HCT116 (cell line): ENCODE measurements around the gene SLC66A3. TPM values are rescaled to one million over a fixed set of nuclear protein-coding genes. Genes with fewer than 3 reads are reported as not detected.
A peak's percentile ranks its signal among the peaks of the same experiment; 100 is the strongest.

Source experiments
- ATAC-seq: fragments of 200-7000 bp; cut with Tn5 transposase; 2 replicates; pipeline ENCODE4 v1.9.1; 2020; ENCODE audit warnings: mild to moderate bottlenecking, moderate library complexity
- BruUV-seq: library from RNA; stranded (reverse); fragments of 400-500 nt; replicated peaks from 2 replicates; lab custom pipeline; 2021; lab: Mats Ljungman, UMichigan
- CTCF ChIA-PET: fragments of 300-600 bp; sonication (Branson Sonifier 250); formaldehyde crosslinking; loops from one replicate; lab custom pipeline; 2021; ENCODE audit warnings: antibody characterized with exemption; lab: Charles Lee
- POLR2A ChIA-PET: fragments of 300-600, 350-600 bp; sonication (Branson Sonifier 250); formaldehyde crosslinking; loops from one replicate; lab custom pipeline; 2021; ENCODE audit warnings: antibody characterized with exemption; lab: Charles Lee
- RAD21 ChIA-PET, 2 experiments: fragments of 300-600 bp; sonication (Branson Sonifier 250); formaldehyde crosslinking; loops; one replicate each; lab custom pipeline; 2023; ENCODE audit warnings: low total read pairs in 2 of 2; ENCODE audit not compliant: uncharacterized antibody in 2 of 2, unreplicated experiment in 2 of 2, low non-redundant PET in 1 of 2; lab: Charles Lee
- DNase-seq: peaks from one replicate; pipeline ENCODE4 v3.0.0-alpha.2; 2010; ENCODE audit warnings: low read depth, low spot score
- H2AFZ ChIP-seq: fragments of 200-600 bp; shearing (Covaris generic), sonication (generic); 2 replicates; pipeline ENCODE4 v1.6.1; 2017; ENCODE audit warnings: low read depth, mixed run types, mixed read lengths, antibody characterized with exemption, low read length; ENCODE audit not compliant: poor library complexity, severe bottlenecking
- H3K27ac ChIP-seq: 2 replicates; pipeline ENCODE4 v1.5.1; 2012; ENCODE audit warnings: low read depth, low read length
- H3K27me3 ChIP-seq: fragments of 200-600 bp; sonication (generic); 2 replicates; pipeline ENCODE4 v1.6.1; 2016; ENCODE audit warnings: mixed run types, low read length, mixed read lengths; ENCODE audit not compliant: insufficient read depth
- H3K36me3 ChIP-seq, 2 experiments: fragments of 200-500 bp in 1 of 2; fragments of 200-600 bp in 1 of 2; sonication (Bioruptor generic) in 1 of 2; sonication (generic) in 1 of 2; 2 replicates each; pipeline versions ENCODE4 v1.5.1 to v1.6.1; 2014 to 2016; ENCODE audit warnings: low read length in 2 of 2, inconsistent platforms in 1 of 2, mixed read lengths in 1 of 2, mixed run types in 1 of 2; ENCODE audit not compliant: insufficient read depth in 2 of 2, control insufficient read depth in 1 of 2
- H3K4me1 ChIP-seq, 2 experiments: fragments of 200-600 bp in 1 of 2; sonication (generic) in 1 of 2; 2 replicates each; pipeline versions ENCODE4 v1.5.1 to v1.6.1; 2012 to 2017; ENCODE audit warnings: low read length in 2 of 2, inconsistent platforms in 1 of 2, mild to moderate bottlenecking in 1 of 2, mixed read lengths in 1 of 2, mixed run types in 1 of 2, moderate library complexity in 1 of 2; ENCODE audit not compliant: insufficient read depth in 2 of 2, control insufficient read depth in 1 of 2
- H3K4me2 ChIP-seq: fragments of 200-600 bp; sonication (generic); 2 replicates; pipeline ENCODE4 v1.6.1; 2017; ENCODE audit warnings: mixed run types, low read length, mixed read lengths
- H3K4me3 ChIP-seq, 2 experiments: fragments of 200-600 bp in 1 of 2; sonication (generic) in 1 of 2; replicated peaks in 1 of 2; 2 replicates each; pipeline ENCODE4 v1.5.1; 2011 to 2016; ENCODE audit warnings: low read length in 2 of 2, control low read depth in 1 of 2, low read depth in 1 of 2, mild to moderate bottlenecking in 1 of 2, mixed read lengths in 1 of 2, mixed run types in 1 of 2
- H3K79me2 ChIP-seq: fragments of 200-600 bp; sonication (generic); 2 replicates; pipeline ENCODE4 v1.6.1; 2017; ENCODE audit warnings: mild to moderate bottlenecking, mixed run types, low read length, moderate library complexity, mixed read lengths; ENCODE audit not compliant: insufficient read depth
- H3K9ac ChIP-seq: fragments of 200-600 bp; sonication (generic); 2 replicates; pipeline ENCODE4 v1.6.1; 2016; ENCODE audit warnings: low read length, mixed read lengths
- H3K9me2 ChIP-seq: fragments of 200-600 bp; sonication (generic), shearing (Covaris generic); 2 replicates; pipeline ENCODE4 v1.6.1; 2017; ENCODE audit warnings: mixed run types, mild to moderate bottlenecking, moderate library complexity; ENCODE audit not compliant: insufficient read depth
- H3K9me3 ChIP-seq, 2 experiments: fragments of 200-500 bp in 1 of 2; fragments of 200-600 bp in 1 of 2; sonication (Bioruptor generic) in 1 of 2; sonication (generic) in 1 of 2; 2 replicates each; pipeline ENCODE4 v1.6.1; 2014 to 2017; ENCODE audit warnings: low read length in 2 of 2, mixed read lengths in 2 of 2, inconsistent platforms in 1 of 2, low read depth in 1 of 2, mild to moderate bottlenecking in 1 of 2, mixed run types in 1 of 2, moderate library complexity in 1 of 2; ENCODE audit not compliant: control insufficient read depth in 1 of 2, insufficient read depth in 1 of 2
- H4K20me1 ChIP-seq: fragments of 200-600 bp; sonication (generic), shearing (Covaris generic); 2 replicates; pipeline ENCODE4 v1.6.1; 2017; ENCODE audit warnings: mixed run types, mild to moderate bottlenecking, moderate library complexity; ENCODE audit not compliant: insufficient read depth
- ATF3 ChIP-seq: IDR thresholded peaks from 2 replicates; pipeline ENCODE4 v1.6.1; 2012
- CEBPB ChIP-seq: IDR thresholded peaks from 2 replicates; pipeline ENCODE4 v1.6.1; 2012; ENCODE audit warnings: low read depth
- ELF1 ChIP-seq: IDR thresholded peaks from 2 replicates; pipeline ENCODE4 v1.6.1; 2012; ENCODE audit warnings: low read depth, borderline replicate concordance
- EZH2 ChIP-seq: fragments of 200-600 bp; sonication (generic); IDR thresholded peaks from 2 replicates; pipeline ENCODE4 v1.6.1; 2017; ENCODE audit warnings: antibody characterized with exemption, mixed run types
- EZH2phosphoT487 ChIP-seq: fragments of 200-600 bp; IDR thresholded peaks from 2 replicates; pipeline ENCODE4 v1.6.1; 2018; ENCODE audit warnings: antibody characterized with exemption, borderline replicate concordance
- FOSL1 ChIP-seq: IDR thresholded peaks from 2 replicates; pipeline ENCODE4 v1.6.1; 2012; ENCODE audit warnings: low read depth
- POLR2A ChIP-seq: IDR thresholded peaks from 2 replicates; pipeline ENCODE4 v1.7.0; 2011; ENCODE audit warnings: borderline replicate concordance; ENCODE audit not compliant: insufficient read depth, insufficient read length; ENCODE audit errors: extremely low read depth
- POLR2AphosphoS5 ChIP-seq: IDR thresholded peaks from 2 replicates; pipeline ENCODE4 v1.6.1; 2011; ENCODE audit warnings: mild to moderate bottlenecking, low read depth, low read length, moderate library complexity
- RAD21 ChIP-seq: IDR thresholded peaks from 2 replicates; pipeline ENCODE4 v1.6.1; 2012; ENCODE audit warnings: low read depth, mild to moderate bottlenecking
- SIN3A ChIP-seq: IDR thresholded peaks from 2 replicates; pipeline ENCODE4 v1.6.1; 2012; ENCODE audit warnings: low read depth
- SP1 ChIP-seq: IDR thresholded peaks from 2 replicates; pipeline ENCODE4 v1.6.1; 2012; ENCODE audit warnings: low read depth
- SRF ChIP-seq: IDR thresholded peaks from 2 replicates; pipeline ENCODE4 v1.6.1; 2012; ENCODE audit warnings: low read depth
- YY1 ChIP-seq: IDR thresholded peaks from 2 replicates; pipeline ENCODE4 v1.6.1; 2011; ENCODE audit warnings: low read length, low read depth, moderate library complexity, mild to moderate bottlenecking; ENCODE audit not compliant: insufficient replicate concordance; ENCODE audit errors: extremely low read depth
- ZBTB33 ChIP-seq: IDR thresholded peaks from 2 replicates; pipeline ENCODE4 v1.6.1; 2011; ENCODE audit warnings: mild to moderate bottlenecking, low read length, moderate library complexity; ENCODE audit not compliant: insufficient replicate concordance; ENCODE audit errors: extremely low read depth
- ZFX ChIP-seq: fragments of 450-650 bp; IDR thresholded peaks from 2 replicates; pipeline ENCODE4 v1.6.1; 2017
- ZNF274 ChIP-seq: fragments of 200-500 bp; sonication (Bioruptor generic); IDR thresholded peaks from 2 replicates; pipeline ENCODE4 v1.6.1; 2014; ENCODE audit warnings: mild to moderate bottlenecking, low read depth, low read length, inconsistent platforms
- intact Hi-C: fragments of 100-400 bp; cut with micrococcal nuclease; formaldehyde crosslinking; loops from 2 replicates; pipeline ENCODE4 v1.10.0; 2022
- total RNA-seq: library from RNA; stranded (reverse); gene quantifications from one replicate; pipeline ENCODE4 v1.2.1, GENCODE V29; 2021; ENCODE audit not compliant: unreplicated experiment
- TF ChIP-seq, protein P1 (sequence below), 3 experiments: fragments of 200-600 bp in 1 of 3; sonication (generic) in 1 of 3; IDR thresholded peaks in 2 of 3; conservative IDR thresholded peaks in 1 of 3; 2 replicates each; pipeline ENCODE4 v1.5.1; 2012 to 2017; ENCODE audit warnings: low read depth in 2 of 3, low read length in 2 of 3, antibody characterized with exemption in 1 of 3, borderline replicate concordance in 1 of 3, control low read depth in 1 of 3, mild to moderate bottlenecking in 1 of 3, mixed read lengths in 1 of 3, mixed run types in 1 of 3, moderate library complexity in 1 of 3; ENCODE audit not compliant: insufficient read depth in 1 of 3

Gene SLC66A3
- total RNA-seq, 1 experiment from 2014 or later: 15.9 TPM

GRCh38 chr2:11124760-11125068 is 30.6 kb upstream of the SLC66A3 start:
- peak overlapping the region; percentile 46 for H3K4me2 ChIP-seq
- peaks cover 4 to 26% of the 10 kb centered on the region in 2 experiments; a peak in 3 of 4 replicates for H3K4me1 ChIP-seq
- no peaks in the 10 kb centered on the region for H3K9me3 ChIP-seq
- no peak overlapping the region for H3K27ac ChIP-seq
- intact Hi-C loops: loop anchor here (1.0 to 5.0 kb wide), 4 partner anchors 52 to 417 kb away; no protein-coding TSS in a partner anchor
- H3K4me3 ChIP-seq: no peak overlapping the region
- no TSS peak for BruUV-seq
- DNase-seq (no peak), ATAC-seq (no peak)
- H3K36me3 ChIP-seq: no peaks in the 10 kb centered on the region
- POLR2A ChIA-PET: interaction anchor here (1.3 to 1.8 kb wide), 3 partner anchors 9 to 292 kb away, joined by 4 to 8 read pairs (median 7); a partner anchor contains a TSS
- H3K79me2 ChIP-seq: no peaks in the 10 kb centered on the region
- no peaks in the 10 kb centered on the region for H3K27me3 ChIP-seq
- TF ChIP-seq ATF3 (no peak), POLR2AphosphoS5 (no peak), ELF1 (no peak), EZH2 (no peak), ZFX (no peak), EZH2phosphoT487 (no peak), SIN3A (no peak), SRF (no peak), POLR2A (no peak), CEBPB (no peak), RAD21 (no peak), FOSL1 (no peak), ZBTB33 (no peak), YY1 (no peak), SP1 (no peak), ZNF274 (no peak)
- TF ChIP-seq, protein P1, sequence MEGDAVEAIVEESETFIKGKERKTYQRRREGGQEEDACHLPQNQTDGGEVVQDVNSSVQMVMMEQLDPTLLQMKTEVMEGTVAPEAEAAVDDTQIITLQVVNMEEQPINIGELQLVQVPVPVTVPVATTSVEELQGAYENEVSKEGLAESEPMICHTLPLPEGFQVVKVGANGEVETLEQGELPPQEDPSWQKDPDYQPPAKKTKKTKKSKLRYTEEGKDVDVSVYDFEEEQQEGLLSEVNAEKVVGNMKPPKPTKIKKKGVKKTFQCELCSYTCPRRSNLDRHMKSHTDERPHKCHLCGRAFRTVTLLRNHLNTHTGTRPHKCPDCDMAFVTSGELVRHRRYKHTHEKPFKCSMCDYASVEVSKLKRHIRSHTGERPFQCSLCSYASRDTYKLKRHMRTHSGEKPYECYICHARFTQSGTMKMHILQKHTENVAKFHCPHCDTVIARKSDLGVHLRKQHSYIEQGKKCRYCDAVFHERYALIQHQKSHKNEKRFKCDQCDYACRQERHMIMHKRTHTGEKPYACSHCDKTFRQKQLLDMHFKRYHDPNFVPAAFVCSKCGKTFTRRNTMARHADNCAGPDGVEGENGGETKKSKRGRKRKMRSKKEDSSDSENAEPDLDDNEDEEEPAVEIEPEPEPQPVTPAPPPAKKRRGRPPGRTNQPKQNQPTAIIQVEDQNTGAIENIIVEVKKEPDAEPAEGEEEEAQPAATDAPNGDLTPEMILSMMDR (IDR thresholded peaks at IDR 0.05 in 2 of 3, conservative IDR thresholded peaks at IDR 0.05 in 1 of 3; ENCODE audit: borderline replicate concordance in 1 of 3, insufficient read depth in 1 of 3, low read depth in 2 of 3, low read length in 2 of 3): no peak
- CTCF ChIA-PET: interaction anchor here (0.7 to 6.7 kb wide), 14 partner anchors 8 to 458 kb away, joined by 3 to 173 read pairs (median 4); a partner anchor contains a TSS
- H2AFZ ChIP-seq: peak overlapping the region; percentile 100
- no peaks in the 10 kb centered on the region for H4K20me1 ChIP-seq
- H3K9ac ChIP-seq: no peak overlapping the region
- RAD21 ChIA-PET: interaction anchor here (1.0 to 2.2 kb wide), 5 partner anchors 215 to 293 kb away, joined by 3 to 13 read pairs (median 11); no protein-coding TSS in a partner anchor
- H3K9me2 ChIP-seq: no peaks in the 10 kb centered on the region
